ENCODE data around the gene VPS41.

Gene VPS41

GRCh38 chr7:38813768-38814167 is 95.2 kb downstream of the VPS41 start:
- DNase-seq (ENCODE audit: low read depth, low spot score), result no peak

- no peak for DNase-seq (ENCODE audit: low read depth, low spot score)
These were observed 102.1 kb downstream of the VPS41 start for GRCh38 chr7:38806912-38807311.

GRCh38 chr7:38801786-38802185 is 107.2 kb downstream of the VPS41 start:
- DNase-seq (ENCODE audit: low read depth, low spot score), result no peak

GRCh38 chr7:38798552-38799267 is 110.3 kb downstream of the VPS41 start:
- no peak for DNase-seq (ENCODE audit: low read depth, low spot score)

GRCh38 chr7:38796626-38797501 is 112.1 kb downstream of the VPS41 start:
- DNase-seq (ENCODE audit: low read depth, low spot score), result peak; percentile 30

GRCh38 chr7:38795593-38795992 is 113.4 kb downstream of the VPS41 start:
- no peak for DNase-seq (ENCODE audit: low read depth, low spot score)

- no peak for DNase-seq (ENCODE audit: low read depth, low spot score)
These were observed 127.0 kb downstream of the VPS41 start for GRCh38 chr7:38781991-38782390.

GRCh38 chr7:38777609-38778008 is 131.4 kb downstream of the VPS41 start:
- DNase-seq (ENCODE audit: low read depth, low spot score), result no peak

- no peak for DNase-seq (ENCODE audit: low read depth, low spot score)
These were observed 133.3 kb downstream of the VPS41 start for GRCh38 chr7:38775506-38776175.

GRCh38 chr7:38773430-38773829 is 135.6 kb downstream of the VPS41 start:
- DNase-seq (ENCODE audit: low read depth, low spot score), result no peak

GRCh38 chr7:38760226-38760625 is 148.8 kb downstream of the VPS41 start:
- no peak for DNase-seq (ENCODE audit: low read depth, low spot score)

GRCh38 chr7:38759028-38759427 is 150.0 kb downstream of the VPS41 start:
- DNase-seq (ENCODE audit: low read depth, low spot score), result no peak

- DNase-seq (ENCODE audit: low read depth, low spot score), result no peak
These were observed 151.1 kb downstream of the VPS41 start for GRCh38 chr7:38757931-38758330.

GRCh38 chr7:38756521-38756920 is 152.5 kb downstream of the VPS41 start:
- DNase-seq (ENCODE audit: low read depth, low spot score), result no peak

- DNase-seq (ENCODE audit: low read depth, low spot score), result no peak
These were observed 155.6 kb downstream of the VPS41 start for GRCh38 chr7:38753347-38753746.

- no peak for DNase-seq (ENCODE audit: low read depth, low spot score)
These were observed 157.6 kb downstream of the VPS41 start for GRCh38 chr7:38751416-38751815.

GRCh38 chr7:38748056-38748610 is 160.9 kb downstream of the VPS41 start:
- no peak for DNase-seq (ENCODE audit: low read depth, low spot score)

GRCh38 chr7:38746438-38746837 is 162.6 kb downstream of the VPS41 start:
- no peak for DNase-seq (ENCODE audit: low read depth, low spot score)

GRCh38 chr7:38744746-38745145 is 164.2 kb downstream of the VPS41 start:
- no peak for DNase-seq (ENCODE audit: low read depth, low spot score)

- no peak for DNase-seq (ENCODE audit: low read depth, low spot score)
These were observed 165.1 kb downstream of the VPS41 start for GRCh38 chr7:38743899-38744298.

GRCh38 chr7:38740041-38740440 is 168.9 kb downstream of the VPS41 start:
- no peak for DNase-seq (ENCODE audit: low read depth, low spot score)

- DNase-seq (ENCODE audit: low read depth, low spot score), result no peak
These were observed 172.9 kb downstream of the VPS41 start for GRCh38 chr7:38736138-38736537.
